ENCODE results near the gene PGM5.
A peak's percentile ranks its signal among the peaks of the same experiment; 100 is the strongest.
"Not testable (repeated sequence)": the region's sequence is repeated elsewhere in the genome, so short reads cannot be mapped to it uniquely, and the experiment has no call there.

PGM5 gene

DNA sequence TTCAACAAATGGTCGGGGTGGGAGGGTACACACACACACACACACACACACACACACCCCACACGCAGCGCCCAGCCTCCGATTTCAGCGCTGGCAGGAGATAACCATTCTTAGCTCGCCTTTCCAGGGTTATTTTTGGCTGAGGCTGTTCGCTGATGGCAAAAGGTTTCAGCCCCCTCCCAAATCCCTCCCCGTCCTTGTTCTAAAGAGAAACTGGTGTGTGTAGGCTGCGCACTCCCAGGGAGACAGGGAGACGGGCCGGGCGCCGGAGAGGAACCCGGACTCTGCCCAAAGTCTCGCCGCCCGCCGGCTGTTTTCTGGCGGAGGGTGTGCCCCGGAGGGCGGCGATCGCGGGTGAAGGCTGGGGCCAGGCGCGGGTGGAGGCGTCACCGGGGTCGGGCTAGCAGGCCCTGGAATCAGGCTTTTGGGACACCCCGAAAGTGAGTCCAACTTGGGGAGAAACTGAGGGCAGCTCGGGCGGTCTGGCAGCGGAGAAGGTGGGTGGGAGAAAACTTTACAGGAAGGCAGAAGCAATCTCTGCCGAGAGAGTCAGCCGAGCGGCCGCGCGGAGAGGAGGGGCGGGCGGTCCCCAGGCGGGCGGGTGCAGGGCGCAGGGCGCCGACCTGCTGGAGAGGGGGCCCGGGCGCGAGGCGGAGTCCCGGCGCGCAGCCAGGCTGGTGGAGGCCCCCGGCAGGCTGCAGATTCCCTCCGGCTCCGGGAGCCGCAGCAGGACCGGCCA is at the start of gene PGM5:
Gene PGM5 (plus strand): TSS at position 232 of the 739 bp plus-strand sequence. CDS start 517 bp downstream, outside the sequence.
- peak; percentile 27 for DNase-seq

DNA sequence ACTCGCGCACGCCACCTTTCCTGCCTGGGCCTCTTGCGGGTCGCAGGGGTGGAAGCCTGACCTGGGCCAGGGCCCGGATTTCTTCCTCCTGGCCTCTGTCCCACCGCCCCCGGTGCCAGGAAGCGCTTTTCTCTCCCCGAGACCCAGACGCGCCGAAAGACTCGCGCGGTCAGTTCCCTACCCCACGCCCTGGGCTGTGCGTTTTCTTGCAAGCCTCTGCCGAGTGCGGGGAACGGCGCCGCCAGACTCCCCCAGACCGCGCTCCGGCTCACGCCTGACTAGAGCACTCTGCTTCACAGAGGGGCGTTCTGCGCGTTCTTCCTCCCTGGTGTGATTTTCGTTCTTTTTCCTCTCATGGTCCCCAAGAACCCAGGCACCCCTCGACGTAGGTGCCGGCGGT is 49.3 kb upstream of the PGM5 start:
- DNase-seq: not testable (repeated sequence)

DNA sequence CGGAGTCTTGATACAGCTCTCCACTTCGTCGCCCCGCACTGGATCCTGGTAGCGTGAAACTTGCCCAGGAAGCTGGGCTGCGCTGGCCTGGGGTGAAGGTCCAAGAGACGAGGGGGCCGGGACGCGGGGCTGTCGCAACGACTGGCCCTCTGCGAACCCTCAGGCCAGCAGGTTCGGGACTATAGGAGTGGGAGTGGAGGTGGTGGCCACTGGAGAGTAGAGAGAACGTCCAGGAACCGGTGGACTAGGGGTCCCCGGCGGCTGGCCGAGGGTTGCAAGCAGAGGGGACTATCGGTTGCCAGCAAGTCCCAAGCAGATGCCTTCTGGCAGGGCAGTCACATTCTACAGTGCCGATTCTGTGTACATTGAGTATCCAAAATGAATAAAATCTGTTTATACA is 48.8 kb upstream of the PGM5 start:
- DNase-seq: not testable (repeated sequence)

DNA sequence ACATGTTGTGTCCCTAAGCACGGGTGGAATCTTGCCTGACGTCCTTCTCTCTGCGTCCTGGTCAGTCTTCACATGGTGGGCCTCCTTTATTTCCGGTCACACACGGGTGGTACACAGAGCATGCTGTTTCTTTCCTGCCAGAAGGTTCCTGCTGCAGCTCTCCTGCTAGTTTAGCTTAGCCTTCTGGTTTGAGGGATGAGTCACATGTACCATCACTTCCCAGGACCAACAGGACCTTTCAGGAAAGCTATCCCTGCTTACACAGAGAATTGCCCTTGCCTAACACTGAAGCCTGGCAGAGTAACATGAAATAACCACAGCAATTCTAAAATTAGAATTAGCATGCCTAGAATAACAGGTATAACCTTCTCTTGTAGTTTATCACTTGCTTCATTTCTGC is 45.2 kb upstream of the PGM5 start:
- DNase-seq: not testable (repeated sequence)

DNA sequence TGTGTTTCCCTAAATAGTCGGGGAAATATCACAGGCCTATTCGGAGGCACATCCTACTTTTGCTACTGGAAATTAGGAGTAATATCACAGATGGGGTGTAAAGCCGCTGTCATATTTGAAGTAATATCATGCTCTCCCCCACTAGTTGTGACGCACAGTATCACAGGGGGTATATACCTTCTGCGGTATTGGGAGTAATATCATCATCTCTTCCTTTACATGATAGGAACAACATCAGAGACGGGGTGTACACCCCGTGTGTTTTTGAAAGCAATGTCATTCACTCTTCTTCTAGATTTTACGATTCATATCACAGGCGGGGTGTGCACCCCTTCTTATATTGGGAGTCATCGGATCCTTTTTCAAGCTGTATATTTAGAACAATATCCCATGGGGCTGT is 38.2 kb upstream of the PGM5 start:
- DNase-seq: not testable (repeated sequence)

DNA sequence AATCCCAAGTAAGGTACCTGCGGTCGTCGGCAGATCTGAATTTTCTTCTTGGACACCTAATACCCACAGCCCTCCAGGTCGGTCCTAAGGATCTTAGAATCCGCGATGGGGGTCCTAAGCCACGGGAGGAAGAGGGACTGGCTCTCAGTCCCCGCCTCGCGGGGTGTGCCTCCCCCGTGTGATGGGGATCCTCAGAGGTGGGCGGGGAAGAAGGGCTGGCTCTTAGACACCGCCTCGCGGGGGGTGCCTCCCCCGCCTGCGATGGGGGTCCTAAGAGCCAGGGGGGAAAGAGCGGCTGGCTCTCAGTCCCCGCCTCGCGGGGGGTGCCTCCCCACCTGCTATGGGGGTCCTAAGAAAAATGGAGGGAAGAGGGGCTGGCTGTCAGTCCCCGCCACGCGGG is 32.7 kb upstream of the PGM5 start:
- DNase-seq: not testable (repeated sequence)

DNA sequence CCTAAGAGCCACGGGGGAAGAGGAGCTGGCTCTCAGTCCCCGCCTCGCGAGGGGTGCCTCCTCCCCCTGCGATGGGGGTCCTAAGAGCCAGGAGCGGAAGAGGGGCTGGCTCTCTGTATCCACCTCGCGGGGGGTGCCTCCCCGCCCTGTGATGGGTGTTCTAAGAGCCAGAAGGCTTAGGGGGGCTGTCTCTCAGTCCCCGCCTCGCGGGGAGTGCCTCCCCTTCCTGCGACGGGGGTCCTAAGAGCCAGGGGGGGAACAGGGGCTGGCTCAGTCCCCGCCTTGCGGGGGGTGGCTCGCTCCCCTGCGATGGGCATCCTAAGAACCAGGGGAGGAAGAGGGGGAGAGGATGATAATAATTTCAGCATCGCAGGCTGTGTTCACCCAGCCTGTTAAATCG is 31.9 kb upstream of the PGM5 start:
- DNase-seq: not testable (repeated sequence)

DNA sequence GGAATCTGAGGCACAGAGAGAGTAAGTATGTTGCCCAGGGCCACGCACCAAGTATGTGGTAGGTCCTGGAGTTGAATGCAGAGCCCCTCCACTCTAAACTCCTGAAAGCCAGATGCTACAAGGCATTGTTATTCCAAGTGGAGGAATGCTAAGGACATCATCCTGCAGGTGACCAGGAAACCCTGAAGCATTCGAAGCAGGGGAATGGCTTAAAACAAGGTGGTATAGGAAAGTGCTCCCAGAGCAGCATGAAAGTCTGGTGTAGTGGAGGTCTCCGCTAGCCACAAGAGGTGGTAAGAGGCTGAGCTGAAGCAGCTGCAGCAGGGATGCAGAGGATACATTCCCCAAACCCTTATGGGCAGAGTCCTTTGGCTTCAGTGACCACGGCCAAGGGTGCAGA is 27.3 kb upstream of the PGM5 start:
- not testable (repeated sequence) for DNase-seq

DNA sequence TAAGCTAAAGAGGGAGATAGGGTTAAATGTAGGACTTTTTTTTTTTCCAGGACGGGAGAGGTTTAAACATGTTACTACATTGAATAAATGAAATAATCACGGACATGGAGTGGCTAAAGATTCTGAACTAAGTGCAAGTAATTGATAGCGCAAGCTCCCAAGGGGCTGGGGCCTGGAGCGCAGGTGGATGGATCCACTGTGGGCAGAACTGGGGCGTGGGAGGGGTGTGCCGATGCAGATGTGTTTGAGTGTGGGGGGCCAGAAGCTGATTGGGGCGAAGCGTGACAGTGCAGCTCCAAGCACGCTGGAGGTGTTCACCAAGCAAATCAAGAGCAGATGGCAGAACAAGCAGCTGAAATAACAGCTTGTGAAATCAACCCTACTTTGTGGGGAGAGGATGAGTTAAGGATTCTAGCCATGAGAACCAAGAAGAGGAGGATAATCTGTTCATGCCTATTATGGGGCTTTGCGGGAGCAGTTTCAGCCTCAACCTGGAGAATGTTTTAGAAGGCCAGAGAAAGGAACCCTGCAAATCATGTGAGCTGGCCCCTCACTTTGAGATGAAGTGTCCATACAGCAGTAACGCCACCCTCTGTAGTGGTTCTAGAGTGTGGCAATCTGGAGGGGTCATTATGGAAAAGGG is 25.8 kb upstream of the PGM5 start:
- DNase-seq: not testable (repeated sequence)

DNA sequence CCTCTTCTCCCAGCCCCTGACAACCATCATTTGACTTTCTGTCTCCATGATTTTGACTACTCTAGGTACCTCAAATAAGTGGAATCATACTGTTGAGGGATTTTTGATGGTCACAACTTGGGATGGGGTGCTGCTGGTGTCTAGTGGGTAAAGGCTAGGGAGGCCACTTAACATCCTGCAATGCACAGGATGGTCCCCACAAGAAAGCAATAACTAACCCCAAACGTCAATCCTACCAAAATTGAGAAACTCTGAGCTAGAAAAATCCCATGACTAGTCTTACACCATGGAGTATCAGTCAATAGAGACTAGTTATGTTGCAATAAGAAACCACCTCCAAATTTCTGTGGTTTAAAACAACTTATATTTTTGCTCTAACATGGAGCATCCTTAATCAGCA is 24.3 kb upstream of the PGM5 start:
- not testable (repeated sequence) for DNase-seq

DNA sequence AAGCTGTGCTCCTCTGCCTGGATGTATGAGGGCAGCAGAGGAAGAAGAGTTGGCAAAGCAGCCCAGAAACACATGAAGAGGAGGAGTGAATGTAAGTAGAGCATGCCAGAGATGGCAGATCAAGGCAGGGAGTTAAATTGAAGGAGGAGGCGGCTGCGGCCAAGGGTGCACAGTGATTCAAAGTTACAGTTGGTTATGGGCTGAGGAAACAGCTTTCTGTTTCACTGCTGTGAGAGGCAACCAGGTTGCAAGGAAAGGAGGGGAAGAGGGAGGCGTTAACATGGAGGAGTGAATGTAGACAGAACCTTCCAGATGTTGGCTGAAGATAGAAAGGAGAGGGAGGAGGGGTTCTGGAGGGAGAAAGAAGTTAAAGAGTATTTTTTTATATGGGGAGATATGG is 20.5 kb upstream of the PGM5 start:
- DNase-seq: not testable (repeated sequence)

DNA sequence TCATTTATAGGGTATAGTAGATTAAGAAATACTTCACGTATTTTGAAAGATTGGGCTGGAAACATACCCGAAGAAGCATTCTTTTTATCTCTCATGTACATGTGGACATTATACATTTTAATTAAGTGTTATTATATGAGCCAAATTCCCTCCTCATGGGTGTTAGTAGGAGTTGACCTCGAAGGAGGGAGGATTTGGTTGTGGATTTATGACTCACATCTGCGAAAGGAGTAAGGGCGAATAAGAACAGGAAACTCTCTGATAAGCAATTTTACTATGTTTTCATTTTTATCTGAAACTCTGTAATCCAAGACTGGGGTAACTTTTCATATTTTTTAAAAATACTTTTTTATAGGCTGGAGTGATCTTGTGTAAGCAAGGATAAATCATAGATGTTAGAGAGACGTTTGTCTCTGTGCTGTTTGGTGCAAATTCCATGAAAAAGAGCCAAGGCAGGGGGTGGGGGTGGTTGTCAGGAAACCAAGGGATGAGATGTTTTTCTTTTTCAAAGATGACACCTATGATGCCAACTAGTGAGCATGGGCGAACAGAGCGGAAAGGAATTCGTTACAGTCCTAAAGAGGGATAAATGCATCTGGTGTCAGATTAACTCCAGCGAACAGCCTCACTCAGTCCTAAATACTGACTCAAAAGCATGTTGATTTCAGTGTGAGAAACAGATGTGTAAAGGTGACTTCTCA is 19.6 kb upstream of the PGM5 start:
- not testable (repeated sequence) for DNase-seq

DNA sequence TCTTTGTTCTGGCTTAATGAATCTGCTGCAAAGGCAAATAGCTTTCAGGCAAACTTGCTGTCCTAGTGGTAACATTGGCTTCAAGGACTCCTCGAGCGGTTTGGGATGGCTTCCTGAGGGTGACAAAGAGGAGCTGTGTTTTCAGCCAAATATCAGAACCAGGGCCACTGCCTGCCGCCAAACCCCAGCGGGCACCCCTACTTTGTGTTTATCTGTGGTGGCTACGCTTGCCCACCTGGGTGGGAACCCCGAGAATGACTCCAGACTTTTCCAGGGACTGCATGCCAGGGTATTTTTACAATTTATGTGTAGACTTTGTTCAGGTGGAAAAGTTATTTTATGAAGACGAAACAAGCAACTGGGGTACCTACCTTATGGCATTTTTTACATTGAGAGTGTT is 18.4 kb upstream of the PGM5 start:
- not testable (repeated sequence) for DNase-seq

DNA sequence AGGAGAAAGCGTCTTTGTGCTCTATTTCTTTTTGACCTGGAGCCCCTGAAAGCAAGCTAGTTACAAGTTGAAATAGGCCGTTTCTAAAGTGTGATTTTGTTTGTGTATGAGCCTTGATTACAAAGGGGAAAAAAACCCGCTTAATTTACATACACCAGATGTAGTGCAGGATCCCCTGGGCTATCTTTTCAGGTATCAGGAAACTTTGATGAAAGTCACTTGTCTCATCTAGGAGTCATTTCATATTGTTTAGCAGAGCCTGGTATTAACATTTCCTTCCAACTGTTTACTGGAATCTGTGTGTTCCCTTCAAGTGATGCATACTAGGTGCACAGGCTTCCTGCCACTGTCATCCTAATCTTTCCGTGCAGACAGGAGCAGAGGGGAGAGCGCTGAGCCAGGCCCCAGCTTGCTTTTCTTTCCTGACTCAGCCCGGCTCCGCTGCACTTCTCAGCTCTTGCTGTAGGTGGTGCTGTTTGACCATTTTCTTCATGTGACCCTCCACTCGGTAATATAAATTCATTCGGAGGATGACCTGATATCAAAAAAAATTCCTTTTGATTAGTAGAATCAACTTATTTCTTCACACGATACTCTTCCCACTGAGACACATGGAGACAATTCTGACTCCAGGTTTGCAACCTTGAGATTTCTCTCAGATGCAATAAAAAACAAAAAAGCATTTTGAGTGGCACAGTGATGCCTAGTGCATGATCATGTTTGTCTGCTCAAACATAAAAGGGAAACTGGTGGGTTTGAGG is 14.0 kb upstream of the PGM5 start:
- DNase-seq: not testable (repeated sequence)

DNA sequence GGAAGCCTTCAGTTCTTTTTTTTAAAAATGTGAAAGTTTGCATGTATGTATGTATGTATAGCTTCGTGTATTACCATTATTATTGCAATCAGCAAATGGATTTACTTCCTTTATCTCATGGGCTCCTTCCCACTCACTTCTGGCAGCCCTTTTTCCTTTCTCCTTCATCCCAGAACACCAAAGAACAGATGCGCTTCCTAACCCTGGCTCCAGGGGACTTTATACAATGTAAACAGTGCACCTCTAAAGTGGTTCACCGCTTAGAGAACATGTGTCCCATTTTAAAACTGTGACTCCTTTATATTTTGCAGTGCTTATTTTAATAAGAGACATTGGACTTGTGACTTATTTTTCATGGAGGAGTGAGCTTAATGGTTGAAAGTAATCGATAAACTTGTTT is 13.2 kb upstream of the PGM5 start:
- DNase-seq: not testable (repeated sequence)

DNA sequence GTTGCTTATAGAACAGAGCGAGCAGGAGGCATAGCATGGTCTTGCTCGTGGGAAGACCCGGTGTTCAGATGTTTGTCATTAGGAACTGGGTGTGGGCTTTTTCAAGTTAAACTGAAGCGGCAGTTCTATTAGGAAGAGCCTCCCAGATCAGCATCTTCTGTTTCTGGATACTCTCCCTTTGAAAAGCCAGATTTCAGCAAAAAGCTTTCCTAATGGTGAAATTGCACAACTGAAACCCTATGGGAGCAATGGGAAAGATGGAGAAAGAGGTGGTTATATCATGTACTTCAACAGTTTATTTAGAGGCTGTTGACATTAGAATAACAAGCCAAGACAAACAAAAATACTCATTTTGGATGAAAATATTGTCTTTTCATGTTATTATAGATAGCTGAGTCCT is 12.4 kb upstream of the PGM5 start:
- not testable (repeated sequence) for DNase-seq

DNA sequence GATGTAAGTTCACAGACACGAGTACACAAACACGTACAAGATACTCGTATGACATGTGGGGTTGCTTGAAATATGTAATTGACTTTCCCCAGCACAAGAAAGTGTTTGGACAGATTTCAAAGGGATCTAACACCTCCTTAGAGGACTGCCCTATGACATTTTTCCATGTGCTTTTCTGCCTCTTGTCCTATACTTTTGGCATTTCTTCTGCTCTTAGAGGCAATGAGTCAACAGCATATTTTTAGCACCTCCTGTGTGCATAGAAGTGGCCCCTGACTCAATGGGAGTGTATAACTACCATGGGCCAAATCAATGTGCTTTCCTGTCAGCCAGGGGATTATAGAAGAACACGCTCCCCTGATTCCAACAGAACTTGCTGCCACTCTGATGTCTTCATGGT is 4.7 kb upstream of the PGM5 start:
- not testable (repeated sequence) for DNase-seq

DNA sequence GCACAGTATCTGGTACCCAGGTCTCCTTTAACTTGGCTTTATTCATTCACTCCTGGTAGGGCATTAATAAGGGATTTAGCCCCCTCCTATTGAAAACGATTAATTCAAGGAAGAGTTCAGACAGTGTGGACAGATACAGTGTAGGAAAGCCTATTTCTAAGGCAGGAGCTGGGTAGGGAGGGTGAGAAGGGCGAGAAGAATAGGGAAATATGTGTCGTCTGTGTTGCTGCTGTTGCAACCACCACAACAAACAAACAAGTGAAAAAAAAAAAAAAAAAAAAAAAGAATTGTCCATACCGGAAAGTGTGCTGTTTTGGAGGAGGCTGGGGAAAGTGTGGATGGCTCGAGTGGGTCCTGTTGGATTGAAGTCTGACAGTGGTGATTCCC is 425 bp upstream of the PGM5 start:
- DNase-seq: not testable (repeated sequence)

DNA sequence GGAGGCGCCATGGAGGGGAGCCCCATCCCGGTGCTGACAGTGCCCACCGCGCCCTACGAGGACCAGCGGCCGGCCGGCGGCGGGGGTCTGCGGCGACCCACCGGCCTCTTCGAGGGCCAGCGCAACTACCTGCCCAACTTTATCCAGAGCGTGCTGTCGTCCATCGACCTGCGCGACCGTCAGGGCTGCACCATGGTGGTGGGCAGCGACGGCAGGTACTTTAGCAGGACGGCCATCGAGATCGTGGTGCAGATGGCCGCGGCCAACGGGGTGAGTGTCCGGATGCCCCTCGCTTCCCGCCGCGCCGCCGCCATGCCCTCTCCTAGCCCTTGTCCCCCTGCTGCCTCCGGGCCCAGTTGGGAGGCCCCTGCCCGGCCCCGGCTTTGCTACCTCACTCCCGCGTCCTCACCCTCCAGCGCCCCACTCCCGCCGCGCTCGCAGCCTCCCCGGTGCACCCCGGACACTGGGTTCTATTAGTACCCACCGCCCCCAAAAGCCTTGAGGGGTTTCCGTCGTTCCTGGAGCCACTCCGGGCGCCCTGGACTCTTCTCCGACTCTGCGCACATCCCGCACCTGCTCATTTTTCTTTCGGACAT is 806 bp downstream of the PGM5 start:
- DNase-seq: not testable (repeated sequence)

DNA sequence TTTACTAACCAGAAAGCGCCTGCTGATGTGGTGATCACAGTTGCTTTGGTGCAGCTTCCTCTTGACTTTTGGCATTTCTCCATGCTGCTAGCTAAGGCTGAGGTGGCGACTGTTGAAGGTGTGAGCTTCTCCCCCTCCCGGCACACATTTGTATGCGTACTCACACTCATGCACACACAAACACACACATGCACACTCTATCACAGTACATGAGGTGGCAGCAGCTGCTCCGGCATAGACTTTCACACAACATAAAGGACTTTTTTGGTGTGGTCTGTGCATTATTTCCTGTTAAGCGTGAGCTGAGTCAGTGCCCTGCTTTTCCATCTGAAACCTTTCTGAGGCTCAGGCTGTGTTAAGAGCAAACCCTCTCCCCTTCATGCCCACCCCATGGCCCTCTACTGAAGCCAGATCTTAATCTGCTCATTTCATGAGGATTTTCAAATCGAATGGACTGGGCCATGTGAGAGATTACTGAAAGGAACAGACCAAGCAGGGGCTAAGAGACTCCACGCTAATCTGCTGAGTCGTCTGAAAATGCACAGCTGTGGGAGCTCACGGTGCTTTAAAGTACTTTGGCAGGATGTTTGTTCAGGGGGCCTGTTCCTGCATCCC is 10.6 kb downstream of the PGM5 start:
- DNase-seq: not testable (repeated sequence)

DNA sequence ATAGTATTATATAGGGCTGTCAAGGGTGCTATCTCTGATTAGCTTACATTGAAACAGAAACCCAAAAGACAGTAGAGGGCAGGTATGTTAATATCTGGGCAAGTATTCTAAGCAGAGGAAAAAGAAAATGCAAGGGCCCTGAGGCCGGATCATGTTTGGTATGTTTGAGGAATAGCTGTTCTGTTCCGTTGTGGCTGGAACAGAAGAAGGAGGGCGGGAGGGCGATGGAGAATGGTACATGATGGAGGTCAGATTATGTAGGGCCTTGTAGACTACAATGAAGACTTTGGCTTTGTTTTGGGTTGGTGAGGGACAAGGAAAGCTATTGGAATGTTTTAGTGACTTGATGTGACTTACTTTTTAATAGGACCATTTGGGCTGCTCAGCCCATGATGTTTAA is 19.4 kb downstream of the PGM5 start:
- DNase-seq: not testable (repeated sequence)

DNA sequence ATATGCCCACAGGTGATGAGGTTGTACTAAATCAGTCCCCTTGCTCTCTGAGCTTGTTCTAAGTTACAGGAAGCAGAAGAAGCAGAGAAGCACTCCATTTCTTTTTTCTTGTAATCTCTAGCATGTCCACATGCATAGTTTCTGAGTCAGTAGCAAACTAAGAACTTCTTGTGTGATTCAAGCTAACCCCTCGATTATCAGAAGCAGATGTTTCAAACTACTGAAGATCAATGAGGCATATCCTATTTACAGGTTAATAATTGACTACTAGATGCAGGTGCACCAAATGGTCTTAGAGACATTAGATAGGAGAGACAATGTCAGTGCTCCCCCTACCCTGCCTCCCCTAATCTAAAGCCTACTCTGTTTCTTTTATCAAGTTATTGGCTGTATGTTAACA is 21.3 kb downstream of the PGM5 start:
- not testable (repeated sequence) for DNase-seq
